Hypothalamus (tissue), 51 donors: ENCODE data around the gene MYH16.
"Not testable (repeated sequence)": the region's sequence is repeated elsewhere in the genome, so short reads cannot be mapped to it uniquely, and the experiment has no call there.

Experiments
- DNase-seq, 51 donors: peaks; one replicate each; lab custom pipeline; 2025; lab: John Stamatoyannopoulos, UW

Gene MYH16

DNA sequence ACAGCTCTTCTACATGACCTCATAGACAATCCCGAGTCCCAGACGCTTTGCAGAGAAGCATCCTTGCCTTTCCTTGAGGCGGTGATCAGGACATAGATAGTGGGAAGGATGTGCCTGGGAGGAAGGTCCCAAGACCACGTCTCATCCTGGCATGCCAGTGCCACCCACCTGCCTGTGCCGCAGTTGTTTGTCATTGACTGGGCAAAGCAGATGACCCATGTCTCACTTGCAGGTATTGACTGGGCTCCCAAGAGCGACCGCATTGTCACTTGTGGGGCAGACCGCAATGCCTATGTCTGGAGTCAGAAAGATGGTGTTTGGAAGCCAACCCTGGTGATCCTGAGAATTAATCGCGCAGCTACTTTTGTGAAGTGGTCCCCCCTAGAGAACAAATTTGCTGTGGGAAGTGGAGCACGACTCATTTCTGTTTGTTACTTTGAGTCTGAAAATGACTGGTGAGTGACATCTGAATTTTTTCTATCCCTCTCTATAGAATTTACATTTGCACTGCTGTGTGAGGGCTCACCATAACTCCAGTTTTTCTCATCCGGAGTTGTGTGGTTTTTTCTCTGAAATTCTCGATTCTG, 71.5 kb downstream of the MYH16 start:
- DNase-seq = no peak

DNA sequence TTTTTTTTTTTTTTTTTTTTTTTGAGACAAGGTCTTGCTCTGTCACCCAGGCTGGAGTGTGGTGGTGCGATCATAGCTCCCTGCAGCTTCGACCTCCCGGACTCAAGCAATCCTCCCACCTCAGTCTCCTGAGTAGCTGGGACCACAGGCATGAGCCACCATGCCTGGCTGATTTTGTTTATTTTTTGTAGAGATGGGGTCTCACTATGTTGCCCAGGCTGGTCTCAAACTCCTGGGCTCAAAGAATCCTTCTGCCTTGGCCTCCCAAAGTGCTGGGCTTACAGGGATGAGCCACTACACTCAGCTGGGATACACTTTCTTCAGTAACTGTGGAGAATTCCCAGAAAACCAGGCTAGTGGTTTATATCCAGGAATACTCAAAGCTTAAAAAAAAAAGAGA, 78.0 kb downstream of the MYH16 start:
- DNase-seq = not testable (repeated sequence)

DNA sequence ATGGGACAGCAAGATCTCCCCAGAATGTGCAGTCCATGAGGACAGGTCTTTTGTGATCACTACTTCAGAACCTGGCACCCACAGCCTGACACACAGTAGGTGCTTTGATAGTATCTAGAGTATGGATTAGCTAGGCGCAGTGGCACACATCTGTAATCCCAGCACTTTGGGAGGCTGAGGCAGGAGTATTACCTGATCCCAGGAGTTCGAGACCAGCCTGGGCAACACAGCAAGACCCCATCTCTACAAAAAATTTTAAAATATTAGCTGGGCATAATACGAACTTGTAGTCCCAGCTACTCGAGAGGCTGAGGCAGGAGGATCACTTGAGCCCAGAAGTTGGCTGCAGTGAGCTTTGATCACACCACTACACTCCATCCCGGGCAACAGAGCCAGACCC, 79.6 kb downstream of the MYH16 start:
- DNase-seq = no peak

DNA sequence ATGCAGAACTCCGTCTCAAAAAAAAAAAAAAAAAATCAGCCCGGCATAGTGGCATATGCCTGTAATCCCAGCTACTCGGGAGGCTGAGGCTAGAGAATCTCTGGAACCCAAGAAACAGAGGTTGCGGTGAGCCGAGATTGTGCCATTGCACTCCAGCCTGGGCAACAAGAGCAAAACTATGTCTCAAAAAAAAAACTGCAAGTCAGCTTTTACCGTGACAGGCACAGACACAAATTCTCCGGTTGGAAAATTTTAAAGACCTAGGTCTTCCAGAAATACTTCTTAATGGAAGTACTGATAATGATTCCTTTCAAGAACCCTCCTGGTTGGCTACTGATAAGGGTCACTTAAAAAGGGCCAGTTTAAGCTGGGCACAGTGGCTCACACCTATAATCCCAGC, 82.5 kb downstream of the MYH16 start:
- DNase-seq = no peak

DNA sequence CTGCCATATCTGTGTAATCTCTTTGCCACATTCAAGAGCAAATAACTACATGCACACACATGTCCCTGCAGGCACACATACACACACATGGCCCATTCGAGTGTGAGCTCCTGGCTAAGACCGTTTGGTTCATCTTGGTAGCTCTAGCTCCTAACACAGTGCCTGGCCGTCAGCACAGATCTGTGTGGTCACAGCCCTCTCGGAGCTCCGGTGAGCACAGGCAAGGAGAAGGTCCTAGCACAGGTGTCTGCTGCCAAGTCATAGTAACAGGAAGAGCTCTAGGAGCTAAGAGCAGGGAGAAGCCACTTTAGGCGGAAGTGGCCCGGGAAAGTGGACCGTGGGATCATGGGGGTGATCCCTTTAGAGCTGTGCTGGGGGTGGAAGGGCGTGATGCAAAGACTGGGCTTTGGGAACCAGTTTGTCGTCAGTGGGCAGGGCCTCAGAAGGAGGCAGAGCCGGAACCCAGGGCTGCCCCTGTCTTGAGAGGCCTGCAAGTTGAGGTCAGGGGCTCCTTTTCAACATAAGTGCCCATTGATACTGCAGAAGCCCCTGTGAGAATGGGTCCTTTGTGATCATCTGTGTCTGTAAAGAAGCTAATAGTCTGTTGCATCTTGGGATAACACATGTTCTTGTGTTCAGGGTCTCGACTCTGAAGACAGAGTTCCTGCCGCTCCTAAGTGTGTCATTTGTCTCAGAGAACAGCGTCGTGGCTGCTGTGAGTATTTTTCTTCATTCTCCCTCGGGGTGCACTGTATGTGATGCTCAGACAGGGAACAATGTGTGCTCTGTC, 85.3 kb downstream of the MYH16 start:
- peak in 6 of 51 donors; percentile 2 to 61 (median 30) for DNase-seq

DNA sequence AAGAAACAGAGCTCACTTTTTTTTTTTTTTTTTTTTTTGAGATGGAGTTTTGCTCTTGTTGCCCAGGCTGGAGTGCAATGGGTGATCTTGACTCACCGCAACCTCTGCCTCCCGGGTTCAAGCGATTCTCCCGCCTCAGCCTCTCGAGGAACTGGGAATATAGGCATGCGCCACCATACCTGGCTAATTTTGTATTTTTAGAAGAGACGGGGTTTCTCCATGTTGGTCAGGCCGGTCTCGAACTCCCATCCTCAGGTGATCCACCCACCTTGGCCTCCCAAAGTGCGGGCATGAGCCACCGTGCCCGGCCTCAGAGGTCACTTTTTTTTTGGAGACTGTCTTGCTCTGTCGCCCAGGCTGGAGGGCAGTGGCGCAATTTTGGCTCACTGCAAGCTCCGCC, 85.9 kb downstream of the MYH16 start:
- not testable (repeated sequence) for DNase-seq

DNA sequence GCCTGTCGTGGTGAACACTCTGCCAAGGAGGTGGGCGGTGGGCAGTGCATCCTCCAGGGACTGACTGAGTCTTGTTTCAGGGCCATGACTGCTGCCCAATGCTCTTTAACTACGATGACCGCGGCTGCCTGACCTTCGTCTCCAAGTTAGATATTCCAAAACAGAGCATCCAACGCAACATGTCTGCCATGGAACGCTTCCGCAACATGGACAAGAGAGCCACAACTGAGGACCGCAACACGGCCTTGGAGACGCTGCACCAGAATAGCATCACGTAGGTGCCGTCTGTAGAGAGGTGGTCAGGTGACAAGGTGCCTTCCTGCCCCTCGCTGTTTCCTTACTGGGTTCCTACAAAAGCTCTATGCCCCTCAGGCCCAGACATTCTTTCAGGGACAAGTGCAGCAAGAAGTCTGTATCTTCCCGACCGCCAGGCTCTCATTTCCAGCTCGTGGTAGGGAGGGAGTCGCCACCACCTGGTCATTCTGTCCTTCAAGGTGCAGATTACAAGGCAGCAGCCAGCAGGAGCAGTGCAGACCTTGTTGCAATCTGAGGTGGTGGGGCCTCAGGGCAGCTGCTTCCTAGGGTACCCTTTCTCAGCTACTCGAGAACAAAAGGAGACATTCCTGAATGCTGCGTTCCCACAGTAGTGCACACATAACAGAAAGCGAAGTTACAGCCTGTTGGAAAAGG, 87.0 kb downstream of the MYH16 start:
- DNase-seq = no peak
